GM18907 (cell line): ENCODE measurements around the gene NACAD.

Source experiments
- ATAC-seq: cut with Tn5 transposase; IDR thresholded peaks from one replicate; pipeline ENCODE4 v1.9.1; 2021; ENCODE audit warnings: mild to moderate bottlenecking, moderate library complexity; ENCODE audit not compliant: unreplicated experiment

NACAD gene

GRCh38 chr7:45076946-45077345 lies 11.8 kb downstream of the NACAD start:
- ATAC-seq = no peak

DNA sequence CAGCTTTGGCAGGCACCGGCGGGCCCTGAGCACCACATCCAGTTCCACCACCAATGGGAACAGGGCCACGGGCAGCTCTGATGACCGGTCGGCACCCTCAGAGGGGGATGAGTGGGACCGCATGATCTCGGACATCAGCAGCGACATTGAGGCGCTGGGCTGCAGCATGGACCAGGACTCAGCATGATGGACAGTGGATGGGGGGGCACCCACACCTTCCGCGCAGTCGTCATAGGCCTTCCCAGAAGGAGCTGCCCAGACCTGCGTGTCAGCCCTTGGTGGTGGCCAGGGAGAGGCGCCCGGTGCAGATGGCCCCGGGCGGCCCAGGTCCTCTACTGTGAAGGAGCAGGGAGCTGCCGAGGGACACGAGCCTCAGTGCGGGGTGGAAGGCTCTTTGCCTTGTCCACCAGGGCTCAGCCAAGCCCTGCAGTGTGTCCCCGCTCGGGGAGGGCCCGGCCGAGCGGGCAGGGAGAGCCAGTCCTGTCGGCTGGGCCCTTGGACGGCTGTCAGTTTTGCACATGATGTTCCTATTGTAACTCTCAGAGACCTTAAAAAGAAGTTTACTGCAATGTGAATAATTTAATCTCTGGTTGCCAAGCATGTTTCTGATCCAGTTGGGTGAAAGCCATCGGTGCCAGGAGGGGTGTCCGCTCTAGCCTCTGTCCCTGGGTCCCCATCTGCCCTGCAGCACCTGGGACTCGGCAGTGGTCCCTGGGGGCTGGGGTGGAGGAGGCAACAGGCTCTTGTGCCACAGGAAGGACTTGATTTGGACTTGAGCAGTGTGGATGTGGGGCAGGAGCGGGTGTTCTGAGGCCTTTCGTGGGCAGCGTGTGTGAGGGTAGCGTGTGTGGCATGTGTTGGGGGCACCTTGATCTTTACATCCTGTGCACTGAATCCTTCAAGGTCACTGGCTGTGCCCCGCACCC lies 12.6 kb downstream of the NACAD start:
- ATAC-seq = no peak

DNA sequence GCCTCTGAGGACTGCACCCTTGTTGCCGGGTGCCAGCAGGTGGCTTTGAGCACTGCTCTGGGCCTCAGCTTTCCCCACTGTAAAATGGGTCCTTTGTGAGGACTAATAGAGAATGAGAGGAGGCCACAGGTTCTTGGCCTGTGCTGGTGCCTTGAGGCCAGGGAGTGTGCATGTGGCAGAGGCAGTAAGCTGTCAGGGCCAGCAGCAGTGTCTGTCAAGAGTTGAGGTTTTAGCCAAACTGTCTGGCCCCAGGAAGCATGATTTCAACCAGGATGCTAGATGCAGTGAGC lies 13.5 kb downstream of the NACAD start:
- ATAC-seq = no peak

DNA sequence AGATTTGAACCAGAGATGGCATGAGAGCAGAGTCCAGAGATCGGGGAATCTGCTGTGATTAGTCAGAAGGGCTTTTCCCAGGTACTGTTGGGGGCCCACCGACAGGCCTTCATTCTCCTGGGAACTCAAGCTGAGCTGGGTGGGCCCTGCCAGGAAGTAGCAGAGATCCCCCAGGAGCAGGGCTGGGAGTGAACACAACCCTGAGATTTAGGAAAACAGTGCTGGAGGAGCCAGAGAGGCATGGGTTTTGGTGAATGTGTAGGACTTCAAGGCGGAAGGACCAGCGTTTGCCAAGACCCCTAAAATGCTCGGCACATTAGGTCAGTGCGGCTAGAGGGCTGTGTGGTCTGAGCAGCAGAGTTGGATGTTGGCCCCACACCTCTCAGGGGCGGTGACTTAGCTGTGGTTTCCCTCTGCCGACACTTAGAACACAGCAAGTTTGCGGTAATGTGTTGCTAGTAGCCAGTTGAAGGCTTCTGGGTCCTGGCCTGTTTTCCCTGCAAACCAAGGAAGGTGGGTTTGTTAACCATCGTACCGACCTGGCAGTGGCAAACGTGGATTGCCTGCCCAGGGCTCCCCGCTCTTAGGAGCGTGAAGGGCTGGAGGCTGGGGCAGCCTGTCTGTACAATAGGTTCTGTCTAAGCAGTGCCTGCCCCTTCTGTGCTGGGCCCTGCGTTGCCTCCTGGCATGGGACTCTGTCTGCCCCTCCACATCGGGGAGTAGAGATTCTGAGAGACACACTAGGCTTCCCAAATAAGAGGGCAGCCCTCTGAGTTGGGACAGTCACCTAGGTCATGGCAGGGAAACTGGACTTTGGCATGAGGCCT lies 14.0 kb downstream of the NACAD start:
- no peak for ATAC-seq

- ATAC-seq = no peak
Measured at GRCh38 chr7:45073786-45074527, 14.8 kb downstream of the NACAD start.

DNA sequence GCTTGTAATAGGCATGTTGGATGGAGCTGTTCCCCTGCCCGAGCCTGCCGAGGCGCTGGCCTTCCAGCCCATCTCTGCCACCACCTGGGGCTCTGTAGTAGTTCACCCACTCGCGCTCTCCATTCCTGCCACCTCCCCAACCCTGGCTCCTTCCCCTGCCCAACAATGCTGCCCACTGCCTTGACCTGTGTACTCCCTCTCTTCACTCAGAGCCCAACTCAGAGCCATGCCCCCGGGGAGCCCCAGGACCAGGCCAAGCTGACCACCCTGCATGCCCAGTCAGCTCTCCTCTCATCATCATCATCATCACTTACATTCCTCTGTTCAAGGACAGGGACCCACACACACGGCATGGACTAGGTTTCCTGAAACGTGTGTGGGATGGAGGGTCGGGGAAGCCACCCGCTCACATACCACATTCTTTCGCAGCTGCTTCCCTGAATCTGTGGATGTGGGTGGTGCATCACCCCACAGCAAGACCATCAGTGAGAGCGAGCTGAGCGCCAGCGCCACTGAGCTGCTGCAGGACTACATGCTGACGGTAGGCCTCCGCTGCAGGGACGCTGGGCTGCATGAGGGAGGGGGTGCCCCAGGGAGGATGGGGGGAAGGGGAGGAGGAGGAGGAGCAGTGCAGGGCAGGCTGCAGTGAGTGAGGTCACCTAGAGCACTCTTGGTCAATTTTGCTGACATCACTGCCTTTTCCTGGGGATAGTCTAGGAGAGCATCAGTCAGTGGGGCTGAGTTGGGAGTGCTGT lies 15.6 kb downstream of the NACAD start:
- no peak for ATAC-seq

- ATAC-seq = no peak
Measured at GRCh38 chr7:45072131-45073030, 16.4 kb downstream of the NACAD start.

DNA sequence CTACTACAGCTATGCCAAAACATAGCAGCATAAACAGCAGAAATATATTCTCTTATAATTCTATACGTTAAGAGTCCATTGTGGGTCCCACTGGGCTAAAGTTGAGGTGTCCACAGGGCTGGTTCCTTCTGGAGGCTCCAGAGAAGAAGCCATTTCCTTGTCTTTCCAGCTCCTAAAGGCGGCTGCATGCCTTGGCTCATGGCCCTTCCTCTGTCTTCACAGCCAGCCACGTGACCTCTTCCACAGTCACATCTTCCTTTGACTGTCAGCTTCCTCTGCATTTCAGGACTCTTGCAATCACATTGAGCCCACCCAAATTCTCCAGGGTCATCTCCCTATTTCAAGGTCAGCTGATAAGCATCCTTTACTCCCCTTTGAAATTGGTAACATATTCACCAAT lies 17.2 kb downstream of the NACAD start:
- no peak for ATAC-seq

DNA sequence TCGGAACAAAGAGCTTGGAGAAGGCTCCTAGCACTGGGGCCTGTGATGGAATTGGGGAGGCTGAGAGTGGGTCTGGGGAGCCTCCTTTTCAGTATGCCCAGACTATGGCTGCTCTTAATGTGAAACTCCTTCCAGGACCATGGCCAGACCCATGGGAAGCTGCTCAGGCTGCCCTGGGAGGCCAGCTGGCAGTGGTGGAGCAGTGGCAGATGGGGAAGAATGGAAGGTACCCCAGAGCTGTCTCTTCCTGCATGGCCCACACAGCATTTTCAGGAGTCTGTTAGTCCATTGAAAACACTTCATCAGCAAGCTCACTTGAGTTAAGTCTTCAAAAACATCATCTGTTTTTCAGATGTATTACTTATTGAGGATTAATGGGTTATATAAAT lies 18.5 kb downstream of the NACAD start:
- ATAC-seq = no peak

DNA sequence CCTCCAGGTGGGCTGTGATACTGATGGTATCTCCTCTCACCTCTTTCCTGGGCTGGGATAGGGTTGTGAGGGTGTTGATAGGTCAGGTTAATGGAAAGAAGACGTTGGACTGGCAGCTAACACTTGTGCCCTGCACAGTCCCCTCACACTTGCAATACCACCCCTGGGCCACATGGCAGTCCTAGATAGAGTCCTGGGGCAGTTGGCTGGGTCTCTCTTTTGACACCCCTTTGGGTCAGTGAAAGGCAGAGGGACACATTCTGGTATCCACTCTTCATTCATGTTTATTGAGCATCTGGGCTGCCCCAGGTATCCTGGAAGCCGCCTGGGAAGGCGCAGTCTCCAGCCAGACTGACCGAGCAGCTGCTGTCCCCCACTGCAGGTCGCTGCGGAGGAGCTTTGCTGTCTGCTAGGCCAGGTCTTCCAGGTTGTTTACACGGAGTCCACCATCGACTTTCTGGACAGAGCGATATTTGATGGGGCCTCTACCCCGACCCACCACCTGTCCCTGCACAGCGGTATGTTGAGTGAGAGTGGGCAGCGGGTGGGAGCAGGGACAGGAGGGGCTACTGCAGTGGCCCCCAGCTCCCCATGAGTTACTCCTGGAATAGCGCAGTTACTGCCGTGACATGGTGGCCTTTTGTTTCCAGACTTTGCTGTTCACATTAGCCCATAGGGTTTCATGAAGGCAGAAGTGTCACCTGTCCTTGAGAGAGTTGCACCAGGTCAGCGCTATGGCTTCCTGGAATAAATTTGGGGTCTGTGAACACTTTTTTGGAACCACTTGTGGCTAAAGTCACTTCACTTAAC lies 19.1 kb downstream of the NACAD start:
- no peak for ATAC-seq

- ATAC-seq = no peak
Measured at GRCh38 chr7:45068236-45069023, 20.3 kb downstream of the NACAD start.

GRCh38 chr7:45067582-45067981 lies 21.2 kb downstream of the NACAD start:
- no peak for ATAC-seq

DNA sequence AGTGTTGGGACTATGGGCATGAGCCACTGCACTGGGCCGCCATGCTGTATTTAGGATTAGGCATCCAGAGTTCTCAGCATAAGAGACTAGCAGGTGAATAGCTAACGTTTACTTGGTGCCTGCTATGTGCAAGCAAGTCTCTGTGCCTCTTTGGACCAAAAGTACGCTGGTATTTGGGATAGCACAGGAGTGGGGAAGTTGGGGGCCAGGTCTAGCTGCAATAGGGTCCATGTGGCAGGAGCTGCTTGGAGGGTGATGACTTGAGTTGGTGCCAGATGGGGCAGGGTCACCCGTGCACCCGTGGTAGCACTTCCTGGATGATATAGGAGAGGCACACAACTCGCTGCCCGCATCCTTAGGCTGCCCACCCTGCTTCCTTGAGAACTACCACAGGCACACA lies 22.4 kb downstream of the NACAD start:
- ATAC-seq = no peak

DNA sequence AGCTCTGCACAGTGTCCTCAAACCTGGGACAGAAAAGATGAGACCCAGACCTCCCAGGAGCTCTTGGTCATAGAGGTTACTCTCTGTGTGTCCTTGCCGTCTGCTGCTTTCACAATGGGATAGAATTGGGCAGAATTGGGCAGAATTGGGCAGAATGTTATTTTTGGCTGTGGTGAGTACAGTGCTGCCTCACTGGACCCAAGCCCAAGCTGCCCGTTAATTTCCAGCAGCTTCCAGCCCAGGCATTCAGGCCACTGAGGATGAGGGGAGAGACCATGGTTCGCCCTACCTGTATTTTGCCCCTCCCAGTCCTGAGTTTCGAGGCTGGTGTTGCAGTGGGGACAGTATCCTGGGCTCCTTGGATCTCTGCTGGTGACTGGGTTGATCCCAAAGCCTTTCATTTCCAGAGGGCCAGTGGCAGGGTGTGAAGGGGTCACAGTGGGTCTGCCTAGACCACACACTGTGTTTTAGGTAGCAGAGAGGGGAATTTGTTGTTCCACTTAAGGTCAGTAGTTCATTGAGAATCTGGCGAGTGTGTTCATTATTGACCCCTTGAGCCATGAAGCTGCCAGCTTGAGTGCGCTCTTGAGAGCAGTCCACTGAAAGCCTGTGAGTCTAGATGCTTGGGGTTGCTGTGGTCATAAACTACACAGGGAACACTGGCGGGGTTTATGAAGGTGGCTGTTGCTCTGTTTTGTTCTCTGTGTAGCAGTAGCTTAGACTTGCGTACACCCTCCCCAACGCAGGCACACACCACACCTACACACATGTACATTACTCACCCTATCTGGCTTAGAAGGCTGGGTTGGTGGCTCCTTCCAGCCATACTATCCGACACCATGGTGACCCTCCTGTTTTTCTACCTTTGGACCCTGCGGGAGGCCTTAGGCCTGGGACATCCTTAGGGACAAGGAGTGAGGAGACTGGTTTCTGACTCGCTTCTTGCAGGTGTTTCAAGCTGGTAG lies 23.5 kb downstream of the NACAD start:
- ATAC-seq = no peak

DNA sequence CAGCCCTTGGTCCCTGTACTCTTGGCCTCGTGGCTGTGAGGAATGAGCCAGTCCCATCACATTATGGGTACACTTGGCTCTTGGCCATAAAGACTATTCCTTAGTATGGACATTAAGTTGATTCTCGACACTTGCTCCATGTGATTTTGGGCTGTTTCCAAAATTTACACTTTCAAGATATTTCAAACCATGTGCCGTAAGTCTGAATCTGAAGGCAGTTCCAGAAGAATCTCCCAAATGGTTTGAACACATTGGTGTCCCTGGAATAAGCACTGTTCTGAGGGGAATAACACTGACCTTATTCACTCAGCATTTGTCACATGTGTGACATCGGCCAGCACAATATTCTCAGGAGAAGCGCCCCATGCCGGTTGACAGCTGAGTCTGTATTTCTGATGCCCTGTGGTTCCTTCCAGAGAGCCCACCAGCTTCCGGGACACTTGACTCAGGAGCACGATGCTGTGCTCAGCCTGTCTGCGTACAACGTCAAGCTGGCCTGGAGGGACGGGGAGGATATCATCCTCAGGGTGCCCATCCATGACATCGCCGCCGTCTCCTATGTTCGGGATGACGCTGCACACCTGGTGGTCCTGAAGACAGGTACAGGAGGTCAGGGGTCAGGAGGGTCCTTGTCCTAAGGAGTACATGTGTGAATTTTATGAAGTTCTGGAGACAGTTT lies 24.6 kb downstream of the NACAD start:
- ATAC-seq = no peak

- no peak for ATAC-seq
Measured at GRCh38 chr7:45061806-45062425, 26.9 kb downstream of the NACAD start.
